HG03025 (cell line): ENCODE measurements around the gene RCAN2.
A peak's percentile ranks its signal among the peaks of the same experiment; 100 is the strongest.

ENCODE experiments used
- ATAC-seq: cut with Tn5 transposase; IDR thresholded peaks from one replicate; pipeline ENCODE4 v1.9.1; 2021; ENCODE audit warnings: mild to moderate bottlenecking, moderate library complexity; ENCODE audit not compliant: unreplicated experiment, low FRiP score

Gene RCAN2

GRCh38 chr6:46500382-46500781 lies 9.1 kb upstream of the RCAN2 start:
- ATAC-seq, result no peak

- peak; percentile 38 for ATAC-seq
Observed at GRCh38 chr6:46491628-46492547, 639 bp upstream of the RCAN2 start.

GRCh38 chr6:46490425-46491200 lies 636 bp downstream of the RCAN2 start:
- no peak for ATAC-seq

- ATAC-seq, result no peak
Observed at GRCh38 chr6:46486181-46486580, 5.1 kb downstream of the RCAN2 start.

GRCh38 chr6:46484081-46484820 lies 7.0 kb downstream of the RCAN2 start:
- ATAC-seq, result no peak

GRCh38 chr6:46476301-46476700 lies 14.9 kb downstream of the RCAN2 start:
- ATAC-seq, result no peak

GRCh38 chr6:46473881-46474280 lies 17.4 kb downstream of the RCAN2 start:
- ATAC-seq, result no peak

- ATAC-seq, result no peak
Observed at GRCh38 chr6:46472243-46472642, 19.0 kb downstream of the RCAN2 start.

GRCh38 chr6:46469021-46469420 lies 22.2 kb downstream of the RCAN2 start:
- ATAC-seq, result no peak

- no peak for ATAC-seq
Observed at GRCh38 chr6:46468403-46469010, 22.7 kb downstream of the RCAN2 start.

GRCh38 chr6:46466570-46466969 lies 24.7 kb downstream of the RCAN2 start:
- no peak for ATAC-seq

- no peak for ATAC-seq
Observed at GRCh38 chr6:46465294-46466165, 25.7 kb downstream of the RCAN2 start.

GRCh38 chr6:46456297-46456696 lies 35.0 kb downstream of the RCAN2 start:
- no peak for ATAC-seq

GRCh38 chr6:46454691-46455090 lies 36.6 kb downstream of the RCAN2 start:
- no peak for ATAC-seq

GRCh38 chr6:46453741-46454316 lies 37.4 kb downstream of the RCAN2 start:
- no peak for ATAC-seq

GRCh38 chr6:46453216-46453615 lies 38.0 kb downstream of the RCAN2 start:
- no peak for ATAC-seq

GRCh38 chr6:46452312-46452917 lies 38.8 kb downstream of the RCAN2 start:
- no peak for ATAC-seq

- no peak for ATAC-seq
Observed at GRCh38 chr6:46451343-46451742, 39.9 kb downstream of the RCAN2 start.
